Activated CD8-positive, alpha-beta memory T cell treated with anti-CD3 and anti-CD28 coated beads for 4 hours (primary cell): ENCODE measurements around the gene BAIAP2.

Experiments
- DNase-seq, 2 donors: peaks; one replicate each; pipeline ENCODE4 v3.0.0-alpha.2; 2020; ENCODE audit warnings: low read depth in 2 of 2

BAIAP2 gene

DNA sequence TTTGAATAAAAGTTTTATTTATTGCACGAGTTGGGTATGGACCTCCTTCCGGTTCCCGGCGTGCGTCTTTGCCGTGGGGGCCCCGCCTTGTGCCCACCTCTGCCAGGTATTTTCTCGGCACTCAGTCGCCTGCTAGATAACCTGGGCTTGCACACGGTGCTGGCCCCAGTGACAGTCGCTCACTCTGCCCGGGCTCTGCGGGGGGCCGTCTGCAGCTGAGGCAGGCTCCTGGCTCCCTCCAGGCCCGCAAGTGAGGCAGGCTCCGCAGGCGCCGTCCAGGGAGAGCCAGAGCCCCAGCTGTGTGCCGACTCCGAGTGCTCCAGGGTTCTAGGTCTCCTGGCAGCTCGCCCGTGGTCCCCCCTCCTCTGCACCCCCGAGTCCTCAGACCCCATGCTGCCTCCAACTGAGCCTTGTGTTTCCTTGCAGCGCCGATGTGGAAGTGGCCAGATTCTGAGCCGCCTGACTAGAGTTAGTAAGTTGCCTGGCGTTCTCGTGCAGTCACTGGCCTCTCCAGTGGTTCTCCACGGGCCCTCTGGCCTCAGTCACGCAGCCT lies 75.6 kb downstream of the BAIAP2 start:
- DNase-seq, result no peak

- no peak for DNase-seq
Measured at GRCh38 chr17:81111066-81111465, 76.1 kb downstream of the BAIAP2 start.

- DNase-seq, result no peak
Measured at GRCh38 chr17:81112450-81112849, 77.5 kb downstream of the BAIAP2 start.

DNA sequence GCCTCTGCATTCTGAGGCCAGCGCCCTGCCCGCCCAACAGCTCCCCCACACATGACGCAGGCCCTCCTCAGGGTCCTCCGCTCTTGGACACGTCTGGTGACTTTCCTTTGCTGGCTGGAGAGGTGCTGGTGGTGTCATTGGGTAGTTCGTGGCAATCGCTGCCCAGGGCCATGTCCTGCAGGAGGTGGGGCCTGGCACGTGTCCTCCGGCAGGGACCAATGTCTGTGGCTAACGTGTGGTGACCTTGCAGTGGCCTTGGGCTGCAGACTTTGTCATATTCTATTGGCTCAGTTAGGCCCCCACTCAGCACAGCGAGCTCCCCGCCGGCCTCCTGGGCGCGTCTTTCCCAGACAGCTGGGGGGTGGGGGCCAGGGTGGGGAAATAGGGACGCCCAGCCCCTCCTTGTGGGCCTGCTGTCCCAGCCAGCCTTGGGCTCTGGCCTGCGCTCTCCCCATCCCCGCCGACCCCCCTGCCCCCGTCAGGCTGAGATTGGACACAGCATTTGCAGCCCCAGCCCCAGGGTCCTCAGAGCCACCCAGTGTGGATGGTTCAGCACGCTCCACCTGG lies 78.3 kb downstream of the BAIAP2 start:
- no peak for DNase-seq

GRCh38 chr17:81114351-81115093 lies 79.6 kb downstream of the BAIAP2 start:
- no peak for DNase-seq

DNA sequence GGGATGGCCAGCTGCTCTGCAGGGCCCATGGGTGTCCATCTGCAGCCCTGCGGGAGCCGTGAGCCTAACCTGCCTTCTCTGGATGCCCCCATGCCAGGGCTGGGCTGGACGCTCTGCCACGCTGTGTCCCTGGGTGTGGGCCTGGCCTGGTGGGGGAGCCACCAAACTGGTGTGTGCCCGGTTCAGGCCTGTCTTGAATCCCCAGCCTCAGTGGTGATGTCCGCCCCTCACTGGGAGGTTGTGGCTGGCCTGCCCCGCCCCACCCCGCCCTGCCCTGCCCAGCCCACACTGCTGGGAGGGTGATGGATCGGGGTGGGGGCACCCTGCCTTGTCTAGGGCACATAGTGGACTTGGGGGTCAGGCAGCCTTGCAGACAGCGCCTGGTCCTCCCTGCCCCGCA lies 80.3 kb downstream of the BAIAP2 start:
- DNase-seq, result no peak

DNA sequence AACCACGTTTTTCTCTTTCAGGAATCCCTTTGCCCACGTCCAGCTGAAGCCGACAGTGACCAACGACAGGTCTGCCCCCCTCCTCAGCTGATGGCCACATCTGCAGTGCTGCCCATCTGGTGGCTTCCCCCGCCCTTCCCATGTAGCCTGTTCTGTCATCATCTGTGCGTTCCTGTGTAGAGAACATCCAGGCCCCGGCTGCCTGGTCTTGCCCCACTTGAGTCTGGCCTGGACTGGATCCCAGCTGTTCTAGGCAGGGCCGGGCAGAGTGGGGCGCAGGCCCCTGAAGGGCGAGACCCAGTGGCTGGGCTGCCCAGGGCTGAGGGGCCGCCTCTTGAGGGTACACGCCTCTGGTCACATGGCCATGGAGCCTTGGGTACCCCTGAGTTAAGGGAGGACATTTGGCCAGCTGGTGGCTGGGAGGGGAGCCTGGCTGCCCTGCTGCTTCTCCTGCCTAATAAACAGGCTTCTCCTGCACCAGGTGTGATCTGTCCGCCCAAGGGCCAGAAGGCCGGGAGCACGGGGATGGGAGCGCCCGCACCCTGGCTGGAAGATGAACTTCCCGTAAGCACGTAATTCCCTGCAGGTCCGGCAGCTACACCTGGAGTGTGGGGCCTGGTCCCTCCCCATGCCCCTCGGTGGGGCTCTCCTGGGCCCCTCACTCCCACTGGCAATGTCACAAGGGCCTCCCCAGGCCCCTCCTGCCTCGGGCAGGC lies 81.0 kb downstream of the BAIAP2 start:
- no peak for DNase-seq

GRCh38 chr17:81116704-81117103 lies 81.8 kb downstream of the BAIAP2 start:
- DNase-seq, result no peak

- DNase-seq, result no peak
Measured at GRCh38 chr17:81117672-81118198, 82.8 kb downstream of the BAIAP2 start.

GRCh38 chr17:81118308-81119221 lies 83.6 kb downstream of the BAIAP2 start:
- no peak for DNase-seq

- DNase-seq, result peak; percentile 54 to 68
Measured at GRCh38 chr17:81119223-81120148, 84.5 kb downstream of the BAIAP2 start.

DNA sequence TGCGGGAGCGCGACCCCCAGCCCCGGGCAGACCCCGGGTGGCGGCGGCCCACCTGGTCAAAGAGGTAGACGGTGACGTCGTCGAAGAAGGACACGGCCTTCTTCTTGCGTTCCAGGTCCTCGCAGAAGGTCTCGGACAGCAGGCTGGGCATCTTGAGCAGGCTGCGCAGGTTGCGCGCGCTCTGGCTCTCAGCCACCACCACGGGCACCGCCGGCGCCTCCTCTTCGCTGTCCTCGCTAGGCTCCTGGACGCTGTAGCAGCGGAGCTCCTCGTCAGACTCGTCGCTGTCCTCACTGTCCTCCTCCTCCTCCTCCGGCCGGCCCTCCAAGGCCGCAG lies 85.2 kb downstream of the BAIAP2 start:
- no peak for DNase-seq

DNA sequence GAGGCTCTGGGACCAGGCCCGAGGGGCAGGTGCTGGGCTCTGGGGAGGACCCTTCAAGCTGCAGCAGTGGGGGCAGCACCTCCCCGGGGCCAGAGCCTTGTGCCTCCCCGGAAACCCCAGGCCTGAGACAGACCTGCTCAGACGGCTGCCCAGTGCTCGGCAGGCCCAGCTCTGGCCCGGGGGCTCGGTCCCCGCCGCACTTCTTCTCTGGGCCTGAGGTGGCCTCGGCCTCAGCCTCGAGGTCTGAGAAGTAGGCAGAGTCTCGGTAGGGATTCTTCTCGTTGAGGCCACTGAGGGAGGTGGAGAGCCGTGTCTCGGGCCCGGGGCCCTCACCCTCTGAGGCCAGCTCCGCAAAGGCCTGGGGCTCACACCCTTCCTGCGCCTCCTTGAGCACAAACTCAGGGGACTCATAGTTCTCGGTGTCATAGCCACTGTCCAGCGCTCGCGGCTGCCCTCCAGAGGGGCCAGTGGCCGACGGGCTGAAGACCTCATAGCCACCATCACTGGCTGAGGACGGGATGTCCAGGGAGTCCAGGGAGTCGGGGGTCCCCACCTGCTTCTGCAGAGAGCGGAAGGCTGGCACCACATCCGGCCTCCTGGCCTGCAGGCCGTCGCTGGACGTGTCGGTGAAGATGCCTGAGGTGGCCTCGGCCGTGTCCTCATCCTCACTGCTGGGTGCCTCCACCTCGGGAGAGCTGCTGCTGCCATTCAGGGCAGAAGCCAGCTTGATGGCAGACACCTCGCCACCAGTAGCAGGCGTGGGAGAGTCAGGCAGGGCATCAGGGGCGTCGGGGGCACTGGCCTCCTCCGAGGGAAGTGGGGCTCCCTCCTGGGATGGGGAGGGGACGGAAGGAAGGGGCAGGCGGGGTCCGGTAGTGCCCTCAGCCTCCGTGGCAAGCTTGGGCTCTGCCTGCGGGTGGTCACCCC lies 86.0 kb downstream of the BAIAP2 start:
- DNase-seq, result no peak

DNA sequence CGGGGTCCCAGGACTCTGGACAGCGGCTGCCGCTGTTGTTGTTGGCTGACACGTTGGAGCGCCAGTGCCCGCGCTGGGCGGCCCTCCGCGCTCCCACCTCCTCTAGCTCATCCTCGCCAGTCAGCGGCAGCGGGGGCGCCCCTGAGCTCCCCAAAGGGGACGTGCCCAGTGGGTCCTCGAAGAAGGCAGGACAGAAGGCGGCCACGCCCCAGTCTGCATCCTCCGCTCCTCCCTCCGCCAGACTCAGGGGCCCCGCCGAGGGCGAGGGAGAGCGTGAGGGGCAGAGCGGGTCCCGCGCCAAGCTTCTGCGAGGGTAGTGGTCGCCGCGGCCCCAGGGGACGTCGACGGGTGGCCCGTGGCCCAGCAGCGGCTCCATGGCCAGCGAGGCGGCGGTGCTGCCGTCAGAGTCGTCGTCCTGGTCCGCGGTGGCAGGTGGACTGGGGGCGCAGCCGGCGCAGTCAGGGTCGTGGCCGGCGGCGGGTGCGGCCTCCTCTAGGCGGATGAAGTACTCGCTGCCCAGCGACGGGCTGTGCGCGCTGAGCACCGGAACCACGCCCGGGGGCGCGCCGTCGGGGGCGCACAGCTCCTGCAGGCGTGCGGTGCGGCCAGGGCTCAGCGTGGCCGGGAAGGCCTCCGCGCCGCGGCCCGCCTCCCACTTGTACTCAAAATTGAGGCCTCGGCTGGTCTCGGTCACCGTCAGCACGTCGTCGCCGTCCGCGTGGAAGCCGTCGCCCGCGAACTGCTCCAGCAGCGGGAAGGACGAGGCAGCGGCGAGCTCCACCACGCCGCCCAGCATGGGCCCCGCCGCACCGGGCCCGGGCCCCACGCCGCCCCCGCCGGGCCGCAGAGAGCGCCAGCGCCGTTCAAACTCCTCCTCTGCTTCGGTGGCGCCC lies 87.1 kb downstream of the BAIAP2 start:
- no peak for DNase-seq

- DNase-seq, result no peak
Measured at GRCh38 chr17:81123052-81124048, 88.4 kb downstream of the BAIAP2 start.

- DNase-seq, result no peak
Measured at GRCh38 chr17:81124377-81124776, 89.4 kb downstream of the BAIAP2 start.

DNA sequence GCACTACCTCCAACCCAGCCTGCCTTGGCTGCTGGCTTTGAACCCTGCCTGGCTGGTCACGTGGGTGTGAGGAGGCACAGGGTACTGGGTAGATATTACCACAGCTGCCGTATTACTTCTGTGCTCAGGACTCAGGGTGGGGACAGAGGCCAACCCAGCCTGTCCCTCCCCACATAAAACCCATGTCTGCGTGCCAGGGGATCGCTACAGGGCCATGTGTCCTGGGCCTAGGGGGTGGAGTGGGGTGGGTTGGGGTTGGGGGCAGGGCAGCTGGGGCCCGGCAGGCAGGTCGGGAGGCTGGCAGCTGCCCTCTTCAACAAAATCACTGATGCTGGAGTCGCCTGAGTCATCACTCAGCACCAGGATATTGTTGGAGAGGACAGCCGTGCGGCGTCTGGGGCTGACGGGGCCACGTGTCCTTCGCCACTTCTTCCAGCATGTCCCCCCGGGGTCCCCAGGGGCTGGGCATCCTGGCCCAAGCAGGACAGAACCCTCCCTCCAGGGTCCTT lies 90.7 kb downstream of the BAIAP2 start:
- DNase-seq, result no peak
